Keratinocyte (primary cell): Measurements from ENCODE around the gene MTR. TPM values are rescaled to one million over a fixed set of nuclear protein-coding genes. Genes with fewer than 3 reads are reported as not detected.

Experiments
- DNase-seq: peaks from one replicate; pipeline ENCODE4 v3.0.0-alpha.2; 2011; ENCODE audit warnings: low read depth, missing footprints, low spot score
- FAIRE-seq: peaks from 2 replicates; lab custom pipeline; 2011; peaks lifted over from hg19 to GRCh38; lab: Jason Lieb, UNC
- H2AFZ ChIP-seq: 2 replicates; pipeline ENCODE4 v1.6.0; 2012; ENCODE audit warnings: low read length, control low read depth, inconsistent platforms; ENCODE audit not compliant: control insufficient read depth
- H3K27ac ChIP-seq: 2 replicates; pipeline ENCODE4 v1.5.1; 2011; ENCODE audit warnings: low read length; ENCODE audit not compliant: control insufficient read depth, insufficient read depth
- H3K27me3 ChIP-seq: 3 replicates; pipeline ENCODE4 v1.6.0; 2011; ENCODE audit warnings: low read length; ENCODE audit not compliant: control insufficient read depth, insufficient read depth; ENCODE audit errors: extremely low read depth
- H3K36me3 ChIP-seq, 2 experiments: 2 replicates in 1 of 2; 3 replicates in 1 of 2; pipeline ENCODE4 v1.5.1; 2011; ENCODE audit warnings: low read length in 2 of 2, mild to moderate bottlenecking in 1 of 2; ENCODE audit not compliant: control insufficient read depth in 2 of 2, insufficient read depth in 2 of 2; ENCODE audit errors: extremely low read depth in 1 of 2
- H3K4me1 ChIP-seq: 3 replicates; pipeline ENCODE4 v1.5.1; 2011; ENCODE audit warnings: low read length; ENCODE audit not compliant: control insufficient read depth, insufficient read depth; ENCODE audit errors: extremely low read depth
- H3K4me2 ChIP-seq: 3 replicates; pipeline ENCODE4 v1.6.0; 2011; ENCODE audit warnings: low read depth, low read length; ENCODE audit not compliant: control insufficient read depth, insufficient read depth; ENCODE audit errors: extremely low read depth
- H3K4me3 ChIP-seq, 3 experiments: fragments of 200-600 bp in 1 of 3; sonication (generic) in 1 of 3; 2 replicates in 2 of 3; 3 replicates in 1 of 3; pipeline ENCODE4 v1.5.1; 2011 to 2016; ENCODE audit warnings: low read length in 3 of 3, mild to moderate bottlenecking in 3 of 3, control low read depth in 2 of 3, inconsistent platforms in 1 of 3, low read depth in 1 of 3, mixed read lengths in 1 of 3, mixed run types in 1 of 3, moderate library complexity in 1 of 3; ENCODE audit not compliant: control insufficient read depth in 2 of 3, insufficient read depth in 2 of 3; ENCODE audit errors: extremely low read depth in 1 of 3
- H3K79me2 ChIP-seq: 2 replicates; pipeline ENCODE4 v1.6.0; 2012; ENCODE audit warnings: low read length; ENCODE audit not compliant: control insufficient read depth, insufficient read depth
- H3K9ac ChIP-seq: 3 replicates; pipeline ENCODE4 v1.6.0; 2011; ENCODE audit warnings: low read length; ENCODE audit not compliant: control insufficient read depth, insufficient read depth; ENCODE audit errors: extremely low read depth
- H3K9me1 ChIP-seq: 3 replicates; pipeline ENCODE4 v1.6.0; 2011; ENCODE audit warnings: low read length; ENCODE audit not compliant: control insufficient read depth, insufficient read depth; ENCODE audit errors: extremely low read depth
- H3K9me3 ChIP-seq: 2 replicates; pipeline ENCODE4 v1.5.1; 2012; ENCODE audit warnings: low read depth, low read length; ENCODE audit not compliant: control insufficient read depth
- H4K20me1 ChIP-seq: 3 replicates; pipeline ENCODE4 v1.6.0; 2011; ENCODE audit warnings: low read length; ENCODE audit not compliant: control insufficient read depth, insufficient read depth; ENCODE audit errors: extremely low read depth
- CTCF ChIP-seq, 3 experiments: IDR thresholded peaks in 1 of 3; conservative IDR thresholded peaks in 1 of 3; optimal IDR thresholded peaks in 1 of 3; 2 replicates in 2 of 3; 3 replicates in 1 of 3; pipeline versions ENCODE3 to v1.5.1; 2011; ENCODE audit warnings: low read length in 3 of 3, mild to moderate bottlenecking in 3 of 3, moderate library complexity in 2 of 3, control low read depth in 1 of 3, inconsistent platforms in 1 of 3; ENCODE audit not compliant: insufficient read depth in 2 of 3; ENCODE audit errors: extremely low read depth in 1 of 3
- EZH2 ChIP-seq: IDR thresholded peaks from one replicate; pipeline ENCODE4 v1.6.1; 2012; ENCODE audit warnings: inconsistent platforms, mild to moderate bottlenecking, low read length, moderate library complexity
- dilution Hi-C: fragments of 300-500 bp; cut with MboI; formaldehyde crosslinking; loops from one replicate; pipeline ENCODE4 v1.7.0; 2020; ENCODE audit warnings: low sequenced_read_pairs; ENCODE audit not compliant: extremely low pct_ligation_motif_present
- polyA plus RNA-seq, 5 experiments: library from polyadenylated mRNA; depleted of rRNA in 3 of 5; stranded (reverse) in 3 of 5; stranded (forward) in 1 of 5; unstranded in 1 of 5; fragments of >200 nt; gene quantifications; 1 replicate in 1 of 5; 2 replicates in 3 of 5; 3 replicates in 1 of 5; pipeline versions ENCODE4 v1.2.1 to v1.2.3, GENCODE V29; 2011 to 2012; ENCODE audit warnings: missing spikeins in 2 of 5, low read depth in 1 of 5, low replicate concordance in 1 of 5

MTR gene
- polyA plus RNA-seq, 1 donor (not counting 4 experiments of a cell fraction or from before 2014, with no cell fraction given), result 14.3 TPM

GRCh38 chr1:236913371-236914037 lies 118.4 kb downstream of the MTR start:
- Histone ChIP-seq H3K4me3 (no peak overlapping the region), H3K9me3 (no peaks in the 10 kb centered on the region), H2AFZ (no peak overlapping the region), H3K9ac (no peak overlapping the region), H4K20me1 (no peaks in the 10 kb centered on the region), H3K4me2 (no peak overlapping the region), H3K36me3 (no peaks in the 10 kb centered on the region), H3K4me1 (peaks cover 4% of the 10 kb centered on the region), H3K9me1 (no peaks in the 10 kb centered on the region), H3K27me3 (no peaks in the 10 kb centered on the region), H3K79me2 (no peaks in the 10 kb centered on the region), H3K27ac (no peak overlapping the region)
- FAIRE-seq (no peak), DNase-seq (peak; percentile 19)
- dilution Hi-C loops, result no loop called here
- TF ChIP-seq EZH2, result no peak
- TF ChIP-seq CTCF (optimal IDR thresholded peaks at IDR 0.05 in 1 of 3, IDR thresholded peaks at IDR 0.05 in 1 of 3, conservative IDR thresholded peaks at IDR 0.05 in 1 of 3; ENCODE audit: extremely low read depth in 1 of 3, insufficient read depth in 2 of 3, low read length in 3 of 3), result no peak

GRCh38 chr1:236914375-236914774 lies 119.3 kb downstream of the MTR start:
- Histone ChIP-seq H3K9ac (no peak overlapping the region), H2AFZ (no peak overlapping the region), H3K27me3 (no peaks in the 10 kb centered on the region), H3K4me2 (no peak overlapping the region), H3K36me3 (no peaks in the 10 kb centered on the region), H3K9me3 (no peaks in the 10 kb centered on the region), H4K20me1 (no peaks in the 10 kb centered on the region), H3K4me1 (peaks cover 4% of the 10 kb centered on the region), H3K9me1 (no peaks in the 10 kb centered on the region), H3K4me3 (no peak overlapping the region), H3K27ac (no peak overlapping the region), H3K79me2 (no peaks in the 10 kb centered on the region)
- TF ChIP-seq EZH2 (no peak), CTCF (optimal IDR thresholded peaks at IDR 0.05 in 1 of 3, IDR thresholded peaks at IDR 0.05 in 1 of 3, conservative IDR thresholded peaks at IDR 0.05 in 1 of 3; ENCODE audit: extremely low read depth in 1 of 3, insufficient read depth in 2 of 3, low read length in 3 of 3) (no peak)
- dilution Hi-C loops, result no loop called here
- no peak for FAIRE-seq
- DNase-seq, result no peak
